ENCODE results near the gene CYTIP. TPM values are rescaled to one million over a fixed set of nuclear protein-coding genes. Genes with fewer than 3 reads are reported as not detected.

Gene CYTIP
- polyA plus RNA-seq, 2 of the 4 experiments (the other 2 are of a cell fraction): 0.34 TPM; not detected in 1

GRCh38 chr2:157426477-157426994 lies 17.4 kb downstream of the CYTIP start:
- no peak overlapping the region for H3K27ac ChIP-seq
- TF ChIP-seq JUNB (IDR thresholded peaks at IDR 0.05) (no peak), NFE2L2 (conservative IDR thresholded peaks at IDR 0.05; ENCODE audit: low read length) (no peak), CBX2 (IDR thresholded peaks at IDR 0.05; ENCODE audit: borderline replicate concordance, low read depth) (no peak), RARB (CRISPR knock-in tag; IDR thresholded peaks at IDR 0.05) (no peak), EP300 (IDR thresholded peaks at IDR 0.05) (no peak), CHD4 (IDR thresholded peaks at IDR 0.05; ENCODE audit: borderline replicate concordance) (no peak), MAZ (IDR thresholded peaks at IDR 0.05; ENCODE audit: borderline replicate concordance, low read depth, low read length) (no peak), ZFP36 (IDR thresholded peaks at IDR 0.05; ENCODE audit: borderline replicate concordance, partially characterized antibody) (no peak), HES2 (IDR thresholded peaks at IDR 0.05) (no peak), HOXA7 (CRISPR knock-in tag; IDR thresholded peaks at IDR 0.05) (no peak)
- TF ChIP-seq, protein P1, sequence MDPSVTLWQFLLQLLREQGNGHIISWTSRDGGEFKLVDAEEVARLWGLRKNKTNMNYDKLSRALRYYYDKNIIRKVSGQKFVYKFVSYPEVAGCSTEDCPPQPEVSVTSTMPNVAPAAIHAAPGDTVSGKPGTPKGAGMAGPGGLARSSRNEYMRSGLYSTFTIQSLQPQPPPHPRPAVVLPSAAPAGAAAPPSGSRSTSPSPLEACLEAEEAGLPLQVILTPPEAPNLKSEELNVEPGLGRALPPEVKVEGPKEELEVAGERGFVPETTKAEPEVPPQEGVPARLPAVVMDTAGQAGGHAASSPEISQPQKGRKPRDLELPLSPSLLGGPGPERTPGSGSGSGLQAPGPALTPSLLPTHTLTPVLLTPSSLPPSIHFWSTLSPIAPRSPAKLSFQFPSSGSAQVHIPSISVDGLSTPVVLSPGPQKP (IDR thresholded peaks at IDR 0.05; ENCODE audit: low read depth, low read length): no peak
- TF ChIP-seq, protein P2, sequence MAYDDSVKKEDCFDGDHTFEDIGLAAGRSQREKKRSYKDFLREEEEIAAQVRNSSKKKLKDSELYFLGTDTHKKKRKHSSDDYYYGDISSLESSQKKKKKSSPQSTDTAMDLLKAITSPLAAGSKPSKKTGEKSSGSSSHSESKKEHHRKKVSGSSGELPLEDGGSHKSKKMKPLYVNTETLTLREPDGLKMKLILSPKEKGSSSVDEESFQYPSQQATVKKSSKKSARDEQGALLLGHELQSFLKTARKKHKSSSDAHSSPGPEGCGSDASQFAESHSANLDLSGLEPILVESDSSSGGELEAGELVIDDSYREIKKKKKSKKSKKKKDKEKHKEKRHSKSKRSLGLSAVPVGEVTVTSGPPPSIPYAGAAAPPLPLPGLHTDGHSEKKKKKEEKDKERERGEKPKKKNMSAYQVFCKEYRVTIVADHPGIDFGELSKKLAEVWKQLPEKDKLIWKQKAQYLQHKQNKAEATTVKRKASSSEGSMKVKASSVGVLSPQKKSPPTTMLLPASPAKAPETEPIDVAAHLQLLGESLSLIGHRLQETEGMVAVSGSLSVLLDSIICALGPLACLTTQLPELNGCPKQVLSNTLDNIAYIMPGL (CRISPR knock-in tag; IDR thresholded peaks at IDR 0.05; ENCODE audit: borderline replicate concordance): no peak
- POLR2A ChIA-PET: no interaction called here
- no peaks in the 10 kb centered on the region for H3K4me1 ChIP-seq
- H3K9me3 ChIP-seq: 0 out of 3 replicates have a peak, but pooled peaks cover 2% of the 10 kb centered on the region
- no peak for FAIRE-seq
- CTCF ChIA-PET: no interaction called here
- H3K4me3 ChIP-seq: no peak overlapping the region
- 42% methylated on average over 4 of the region's 4 CpGs for WGBS (ENCODE audit: missing lambda C conversion rate)
- ATAC-seq: no peak
- DNase-seq (ENCODE audit: low read depth in 1 of 2, low spot score in 1 of 2): no peak
- no peak overlapping the region for H3K4me2 ChIP-seq

DNA sequence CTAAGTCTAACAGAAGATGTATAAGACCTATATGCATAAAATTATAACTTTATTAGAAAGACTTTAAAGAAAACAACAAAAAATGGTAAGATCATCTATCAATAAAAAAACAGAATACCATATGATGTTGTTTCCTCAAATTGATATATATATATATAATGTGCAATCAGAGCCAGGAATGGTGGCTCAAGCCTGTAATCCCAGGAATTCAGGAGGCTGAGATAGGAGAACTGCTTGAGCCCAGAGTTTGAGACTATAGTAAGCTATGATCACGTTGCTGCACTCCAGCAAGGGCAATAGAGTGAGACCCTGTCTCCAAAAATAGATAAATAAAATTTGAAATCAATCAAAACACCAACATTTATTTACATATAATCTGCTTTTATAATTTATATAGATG lies 19.5 kb downstream of the CYTIP start:
- FAIRE-seq: no peak
- TF ChIP-seq PHF8 (IDR thresholded peaks at IDR 0.05; ENCODE audit: borderline replicate concordance, low read depth): no peak
- no peak for TF ChIP-seq REST (IDR thresholded peaks at IDR 0.05)
- no peak for TF ChIP-seq NPAS2 (CRISPR knock-in tag; IDR thresholded peaks at IDR 0.05; ENCODE audit: borderline replicate concordance)
- TF ChIP-seq MAFK (IDR thresholded peaks at IDR 0.05; ENCODE audit: partially characterized antibody): no peak
- no peak for TF ChIP-seq RAD21 (conservative IDR thresholded peaks at IDR 0.05 in 1 of 2, IDR thresholded peaks at IDR 0.05 in 1 of 2)
- TF ChIP-seq TP53 (CRISPR knock-in tag; IDR thresholded peaks at IDR 0.05): no peak
- TF ChIP-seq, protein P3, sequence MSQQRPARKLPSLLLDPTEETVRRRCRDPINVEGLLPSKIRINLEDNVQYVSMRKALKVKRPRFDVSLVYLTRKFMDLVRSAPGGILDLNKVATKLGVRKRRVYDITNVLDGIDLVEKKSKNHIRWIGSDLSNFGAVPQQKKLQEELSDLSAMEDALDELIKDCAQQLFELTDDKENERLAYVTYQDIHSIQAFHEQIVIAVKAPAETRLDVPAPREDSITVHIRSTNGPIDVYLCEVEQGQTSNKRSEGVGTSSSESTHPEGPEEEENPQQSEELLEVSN (IDR thresholded peaks at IDR 0.05; ENCODE audit: borderline replicate concordance, low read depth): no peak
- no peak for TF ChIP-seq BHLHE40 (IDR thresholded peaks at IDR 0.05; ENCODE audit: low read depth, low read length)
- TF ChIP-seq FOSB (CRISPR knock-in tag; IDR thresholded peaks at IDR 0.05): no peak
- no peak for TF ChIP-seq HOXA7 (CRISPR knock-in tag; IDR thresholded peaks at IDR 0.05)
- no peak for TF ChIP-seq FOXS1 (CRISPR knock-in tag; IDR thresholded peaks at IDR 0.05)
- no peak for TF ChIP-seq USF2 (IDR thresholded peaks at IDR 0.05)
- TF ChIP-seq CHD2 (IDR thresholded peaks at IDR 0.05; ENCODE audit: low read length, partially characterized antibody): no peak
- no peak for TF ChIP-seq EHMT2 (IDR thresholded peaks at IDR 0.05; ENCODE audit: low read depth)
- no peak for TF ChIP-seq PBX3 (IDR thresholded peaks at IDR 0.05)
- no peak for TF ChIP-seq NFE2L2 (conservative IDR thresholded peaks at IDR 0.05; ENCODE audit: low read length)
- Histone ChIP-seq H3K4me2 (no peak overlapping the region), H3K4me3 (no peak overlapping the region), H3K4me1 (no peaks in the 10 kb centered on the region), H3K9me3 (0 out of 3 replicates have a peak, but pooled peaks cover 2% of the 10 kb centered on the region), H3K27ac (no peak overlapping the region)
- ChIA-PET CTCF (no interaction called here), POLR2A (no interaction called here)
- no peak for ATAC-seq
- DNase-seq (ENCODE audit: low read depth in 1 of 2, low spot score in 1 of 2): no peak
- WGBS (ENCODE audit: missing lambda C conversion rate): 14% methylated on average over 1 of the region's 1 CpG

All from A549 (cell line).